HEK293T (cell line): ENCODE measurements around the gene EXOC7.

Experiments used
- ARNT ChIP-seq: fragments of 450-650 bp; IDR thresholded peaks from 2 replicates; pipeline ENCODE4 v1.6.1; 2017; ENCODE audit warnings: mild to moderate bottlenecking
- BHLHE40 ChIP-seq: fragments of 450-650 bp; IDR thresholded peaks from 2 replicates; pipeline ENCODE4 v1.6.1; 2016; ENCODE audit warnings: mild to moderate bottlenecking, moderate library complexity, borderline replicate concordance
- ELF4 ChIP-seq: fragments of 450-650 bp; IDR thresholded peaks from 2 replicates; pipeline ENCODE4 v1.6.1; 2017; ENCODE audit warnings: antibody characterized with exemption
- FOXM1 ChIP-seq: fragments of 450-650 bp; IDR thresholded peaks from 2 replicates; pipeline ENCODE4 v1.6.1; 2017; ENCODE audit warnings: mild to moderate bottlenecking, borderline replicate concordance
- HDGF ChIP-seq: fragments of 450-650 bp; IDR thresholded peaks from 2 replicates; pipeline ENCODE4 v1.6.1; 2017; ENCODE audit warnings: antibody characterized with exemption, borderline replicate concordance
- NFRKB ChIP-seq: fragments of 450-650 bp; IDR thresholded peaks from 2 replicates; pipeline ENCODE4 v1.6.1; 2016; ENCODE audit warnings: mild to moderate bottlenecking, moderate library complexity
- SUZ12 ChIP-seq: fragments of 450-650 bp; IDR thresholded peaks from 2 replicates; pipeline ENCODE4 v1.6.1; 2016; ENCODE audit warnings: mild to moderate bottlenecking
- TARDBP ChIP-seq: fragments of 450-650 bp; IDR thresholded peaks from 2 replicates; pipeline ENCODE4 v1.6.1; 2016
- ZNF384 ChIP-seq: fragments of 450-650 bp; IDR thresholded peaks from 2 replicates; pipeline ENCODE4 v1.6.1; 2016

- TF ChIP-seq ELF4 (no peak), ARNT (no peak), FOXM1 (no peak), NFRKB (no peak), SUZ12 (no peak), BHLHE40 (no peak), HDGF (no peak), ZNF384 (no peak), TARDBP (no peak)
Measured at GRCh38 chr17:76049239-76049638, 54.3 kb downstream of the EXOC7 start.
